GM19238 (cell line): Measurements from ENCODE around the gene PLD5.
"Not testable (repeated sequence)": the region's sequence is repeated elsewhere in the genome, so short reads cannot be mapped to it uniquely, and the experiment has no call there.

Experiments used
- DNase-seq: peaks from one replicate; pipeline ENCODE4 v3.0.0; 2011; ENCODE audit warnings: low spot score; ENCODE audit not compliant: insufficient read length

Gene PLD5

DNA sequence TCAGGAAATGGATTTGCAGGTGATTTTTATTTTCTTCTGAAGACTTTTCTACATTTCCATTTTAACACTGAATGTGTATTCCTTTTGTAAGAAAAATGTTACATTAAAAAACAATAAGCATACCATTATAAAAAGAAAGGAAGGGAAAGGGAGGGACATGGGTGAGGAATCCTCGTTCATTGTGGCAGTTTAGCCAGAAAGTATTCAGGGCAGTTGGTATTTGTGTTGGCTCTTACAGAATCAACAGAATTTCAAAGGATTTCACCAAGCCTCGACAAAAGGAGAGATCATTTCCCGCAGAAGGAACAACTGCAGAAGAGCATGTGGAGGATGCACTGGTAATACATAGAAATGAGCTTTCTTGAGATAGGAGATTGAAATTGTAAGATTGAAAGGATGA, 35.0 kb downstream of the PLD5 start:
- DNase-seq = no peak

DNA sequence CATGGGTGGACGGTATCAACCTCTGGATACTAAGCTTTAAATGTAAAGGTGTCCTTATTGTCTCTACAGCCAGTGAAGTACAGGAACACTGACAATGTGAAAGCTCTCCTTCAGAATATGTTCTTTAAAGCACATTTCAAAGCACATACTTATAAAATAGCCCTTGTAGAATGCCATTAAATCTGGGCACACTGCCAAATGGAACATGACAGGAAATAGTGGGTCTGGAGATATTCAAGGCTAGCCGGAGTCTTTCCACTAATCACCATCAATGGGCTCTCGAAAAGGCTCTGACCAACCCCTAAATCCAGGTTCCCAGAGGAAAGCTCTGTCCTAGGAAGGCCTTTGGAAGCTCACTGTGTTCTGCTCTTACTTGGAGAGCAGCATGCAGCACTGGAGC, 46.6 kb downstream of the PLD5 start:
- no peak for DNase-seq

DNA sequence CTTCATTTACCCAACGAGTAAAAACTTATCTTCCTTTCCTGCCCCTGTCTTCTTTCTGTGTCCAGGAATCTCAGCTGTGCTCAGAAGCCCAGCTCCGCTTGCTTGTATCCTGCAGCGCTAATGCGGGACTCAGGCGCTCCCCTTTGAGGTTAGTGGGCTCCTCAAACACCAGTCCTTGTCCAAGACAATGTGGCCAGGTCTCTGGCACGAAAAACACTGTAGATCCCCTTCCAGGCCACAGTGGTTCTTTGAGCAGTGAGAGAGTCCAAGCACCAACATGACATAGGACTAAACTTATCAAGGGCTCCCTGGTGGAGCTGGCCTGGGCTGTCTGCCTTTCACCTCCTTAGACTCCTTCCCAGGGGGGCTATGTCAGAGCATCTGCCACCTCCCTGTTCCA, 53.7 kb downstream of the PLD5 start:
- DNase-seq = no peak

DNA sequence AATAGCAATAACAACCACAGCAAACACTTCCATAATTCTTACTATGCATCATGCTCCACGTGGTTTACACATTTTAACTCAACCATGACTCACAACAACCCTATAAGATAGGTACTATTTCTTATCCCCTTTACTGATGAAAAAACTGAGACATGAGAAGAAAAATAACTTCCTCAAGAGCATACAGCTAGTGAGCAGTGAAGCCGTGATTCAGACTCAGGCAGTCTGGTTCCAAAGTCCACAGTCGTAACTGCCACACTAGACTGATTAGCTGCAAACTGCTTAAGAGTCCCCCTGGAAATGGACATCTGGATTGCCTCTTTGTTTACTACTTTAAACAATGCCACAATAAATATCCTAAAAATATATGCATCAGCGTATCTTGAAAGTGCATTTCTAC, 55.7 kb downstream of the PLD5 start:
- DNase-seq = no peak

DNA sequence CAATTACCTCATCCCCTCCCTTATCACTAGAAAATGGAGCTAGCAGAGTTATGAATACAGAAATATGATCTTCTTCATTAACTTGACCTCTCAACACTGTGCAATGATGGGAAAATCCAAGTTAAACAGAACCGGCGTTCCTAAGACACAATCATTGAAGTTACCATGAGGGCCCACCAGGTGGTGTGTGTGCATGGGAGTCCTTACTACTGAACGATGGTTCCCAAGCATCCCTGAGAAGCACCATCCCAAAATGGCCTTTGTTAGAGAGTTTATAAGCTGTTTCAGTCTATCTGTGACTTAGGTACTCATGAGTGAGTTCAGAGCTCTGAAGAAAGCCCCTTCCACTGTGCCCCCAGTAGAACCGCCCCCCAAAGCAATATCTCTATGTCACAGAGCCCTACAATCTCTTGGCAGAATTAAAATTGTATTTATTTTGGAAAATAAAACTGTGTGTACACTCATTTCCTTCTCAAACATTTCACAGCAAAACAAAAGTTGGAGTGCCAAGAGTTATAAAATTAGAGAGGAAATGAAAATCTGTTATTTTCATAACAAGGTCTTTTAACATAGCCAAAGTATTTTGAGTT, 56.8 kb downstream of the PLD5 start:
- no peak for DNase-seq

GRCh38 chr1:242462867-242463266, 61.6 kb downstream of the PLD5 start:
- no peak for DNase-seq

- not testable (repeated sequence) for DNase-seq
Observed at GRCh38 chr1:242459740-242460139, 64.8 kb downstream of the PLD5 start.

GRCh38 chr1:242456726-242457269, 67.7 kb downstream of the PLD5 start:
- DNase-seq = no peak

- DNase-seq = no peak
Observed at GRCh38 chr1:242455052-242455361, 69.5 kb downstream of the PLD5 start.

DNA sequence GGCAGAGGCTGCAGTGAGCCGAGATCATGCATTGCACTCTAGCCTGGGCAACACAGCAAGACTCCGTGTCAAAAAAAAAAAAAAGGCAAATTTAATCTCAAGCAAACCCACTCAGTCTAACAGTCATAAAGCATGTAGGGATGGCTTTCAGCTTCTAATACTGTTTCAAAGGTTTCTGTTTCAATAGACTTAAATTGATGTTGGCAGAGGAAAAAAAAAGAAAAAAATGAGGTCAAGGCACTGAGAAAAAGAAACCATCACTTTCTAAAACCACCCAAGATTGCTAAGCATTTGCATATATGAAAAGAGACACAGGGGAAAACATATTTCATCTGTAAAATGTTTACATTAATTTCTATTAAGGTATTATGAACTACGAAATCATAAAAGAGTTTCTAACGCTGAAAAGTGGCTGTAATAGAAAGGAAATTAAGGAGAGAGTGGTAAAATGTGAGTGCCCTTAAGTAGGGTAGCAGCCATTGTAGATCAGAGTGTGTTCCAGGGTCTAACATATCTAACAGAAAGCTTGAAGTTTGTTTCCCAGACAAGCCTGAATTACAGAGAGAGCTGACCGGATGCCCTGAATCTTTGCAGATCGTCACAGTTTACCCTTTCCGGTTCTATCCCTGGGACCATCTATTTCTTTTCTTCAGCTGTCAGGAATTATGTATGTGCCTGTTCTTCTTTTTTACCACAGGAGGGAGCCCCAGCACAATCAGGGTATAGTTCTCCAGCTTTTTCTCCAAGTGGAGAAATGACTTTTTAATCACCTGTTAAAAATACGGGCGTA, 70.0 kb downstream of the PLD5 start:
- no peak for DNase-seq

DNA sequence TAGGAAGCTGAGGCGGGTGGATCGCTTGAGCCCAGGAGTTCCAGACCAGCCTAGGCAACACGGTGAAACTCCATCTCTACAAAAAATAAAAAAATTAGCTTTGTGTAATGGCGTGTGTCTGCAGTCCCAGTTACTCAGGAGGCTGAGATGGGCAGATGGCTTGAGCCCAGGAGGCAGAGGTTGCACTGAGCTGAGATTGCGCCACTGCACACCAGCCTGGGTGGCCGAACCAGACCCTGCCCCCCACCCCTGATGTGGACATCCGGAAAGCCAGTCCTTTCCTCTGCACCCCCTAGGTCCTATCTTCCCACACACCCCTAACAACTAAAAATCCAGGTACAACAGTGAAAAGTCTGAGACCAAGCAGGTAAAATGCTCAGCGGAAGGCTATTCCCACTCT, 71.9 kb downstream of the PLD5 start:
- DNase-seq = no peak

- no peak for DNase-seq
Observed at GRCh38 chr1:242449661-242450060, 74.8 kb downstream of the PLD5 start.

GRCh38 chr1:242448910-242449645, 75.4 kb downstream of the PLD5 start:
- DNase-seq = no peak

DNA sequence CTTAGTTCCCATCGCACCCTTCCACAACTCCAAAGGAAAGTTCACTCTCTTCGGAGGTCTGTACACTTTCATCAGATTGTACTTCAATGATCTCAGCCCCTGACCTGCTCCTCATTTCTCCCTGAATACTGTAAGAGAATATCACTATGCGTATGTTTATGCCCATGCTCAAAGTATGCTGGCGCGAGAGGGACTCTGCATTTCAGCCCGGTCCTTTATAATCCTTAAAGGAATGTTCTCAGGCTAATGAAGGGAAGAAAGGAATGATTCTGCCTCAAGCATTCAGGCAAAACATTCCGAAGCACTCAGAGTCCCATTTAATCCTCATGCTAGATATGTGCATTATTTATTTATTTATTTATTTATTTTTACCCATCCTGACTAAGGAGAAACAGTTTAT, 76.8 kb downstream of the PLD5 start:
- no peak for DNase-seq

DNA sequence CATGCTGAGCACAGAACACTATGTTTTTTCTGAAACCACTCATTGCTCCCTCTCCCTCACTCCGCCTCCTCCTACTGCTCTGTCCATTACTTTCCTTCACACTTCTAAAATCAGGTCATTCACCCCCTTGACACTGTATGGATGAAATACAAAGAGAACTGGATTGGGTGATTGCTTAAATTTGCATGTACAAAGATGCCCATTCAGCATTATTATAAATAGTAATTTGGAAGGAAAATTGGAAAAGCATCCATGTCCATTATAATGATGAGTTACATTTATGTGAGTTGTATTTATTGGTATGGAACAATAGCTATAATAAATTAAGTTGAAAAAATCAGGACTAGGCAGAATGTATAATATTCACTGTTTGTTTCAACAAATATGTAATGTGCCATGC, 83.7 kb downstream of the PLD5 start:
- no peak for DNase-seq

DNA sequence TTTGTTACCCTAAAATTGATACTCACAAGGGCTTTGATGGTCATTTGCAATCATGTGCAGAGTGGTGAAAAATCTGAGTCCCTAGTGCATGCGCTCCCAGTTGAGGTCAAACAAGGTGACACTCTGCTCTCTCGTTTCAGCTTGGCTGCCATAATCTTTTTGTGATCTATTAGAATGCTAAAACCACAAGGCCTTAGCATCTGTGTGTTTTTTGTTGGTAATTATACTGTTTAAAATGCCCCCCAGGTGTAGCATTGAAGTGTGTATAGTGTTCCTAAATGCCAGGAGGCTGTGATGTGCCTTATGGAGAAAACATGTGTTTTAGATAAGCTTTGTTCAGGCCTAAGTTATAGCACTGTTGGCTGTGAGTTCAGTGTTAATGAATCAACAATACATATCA, 89.3 kb downstream of the PLD5 start:
- no peak for DNase-seq

DNA sequence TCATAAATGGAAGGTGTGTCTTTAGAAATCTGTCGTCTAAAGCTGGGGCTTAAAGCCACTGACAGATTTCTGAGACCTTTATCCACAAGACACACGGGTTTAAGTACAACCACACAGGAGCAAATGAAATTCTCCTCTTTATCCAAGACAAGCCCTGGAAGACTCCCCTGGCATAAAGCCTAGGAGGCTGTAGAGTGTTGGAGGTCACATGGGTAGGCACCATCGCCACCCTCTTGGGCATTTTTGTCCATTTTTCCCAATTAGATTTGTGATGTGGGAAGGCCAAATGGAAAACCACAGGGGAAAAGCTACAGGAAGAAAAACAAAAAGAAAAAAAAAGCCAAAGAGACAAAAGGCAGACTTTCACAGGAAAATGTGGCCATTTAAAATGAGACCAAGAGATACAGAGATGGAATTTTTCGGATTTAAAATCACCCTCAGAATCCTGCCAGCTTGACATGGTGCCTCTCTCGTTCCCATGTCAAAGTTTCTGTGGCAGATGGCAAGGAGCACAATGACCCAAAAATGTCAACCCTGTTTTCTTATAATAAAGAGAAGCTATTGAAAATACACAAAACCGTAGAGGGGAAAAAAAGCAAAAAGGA, 91.9 kb downstream of the PLD5 start:
- DNase-seq = no peak

GRCh38 chr1:242431786-242432185, 92.7 kb downstream of the PLD5 start:
- DNase-seq = no peak

DNA sequence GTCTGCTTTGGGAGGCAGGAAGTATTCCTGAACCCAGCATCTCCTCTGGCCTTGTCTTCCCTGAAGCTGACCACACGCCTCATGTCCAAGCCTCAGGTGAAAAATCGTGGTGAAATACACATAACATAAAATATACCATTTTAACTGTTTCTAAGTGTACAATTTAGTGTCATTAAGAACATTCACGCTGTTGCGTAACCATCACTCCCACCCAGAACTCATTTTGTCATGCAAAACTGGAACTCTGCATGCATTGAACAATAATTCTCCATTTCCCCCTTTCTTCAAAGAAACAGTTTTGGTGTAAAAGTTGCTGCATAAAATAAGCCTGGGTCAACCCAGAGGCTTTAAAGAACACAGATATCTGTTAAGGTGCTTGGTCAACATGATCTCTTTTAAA, 93.5 kb downstream of the PLD5 start:
- DNase-seq = no peak

GRCh38 chr1:242428399-242429190, 95.9 kb downstream of the PLD5 start:
- no peak for DNase-seq

- no peak for DNase-seq
Observed at GRCh38 chr1:242427519-242427918, 97.0 kb downstream of the PLD5 start.
